ENCODE results near the gene ANXA8. TPM values are rescaled to one million over a fixed set of nuclear protein-coding genes. Genes with fewer than 3 reads are reported as not detected.

Gene ANXA8
- not detected in 2 replicates for total RNA-seq

GRCh38 chr10:47483923-47484322 lies at the start of gene ANXA8:
ANXA8 (minus strand) TSS chr10:47484115; CDS start chr10:47483933, 182 bp downstream.

GRCh38 chr10:47523475-47523874 lies 39.6 kb upstream of the ANXA8 start, which contains the start of gene AGAP9:
AGAP9 (minus strand) TSS chr10:47523638; CDS start chr10:47523526, 112 bp downstream.

GRCh38 chr10:47491600-47491999 lies 7.7 kb upstream of the ANXA8 start, which contains the start of gene FAM25G:
FAM25G (minus strand) TSS chr10:47491700; CDS start chr10:47491674, 26 bp downstream.

Other genes starting within 250 kb of the ANXA8 start
- gene GDF10, start 183.9 kb downstream of the ANXA8 start, total RNA-seq: not detected in 2 replicates
- not detected in 2 replicates for gene GDF2, start 161.7 kb downstream of the ANXA8 start, total RNA-seq
- gene RBP3, start 135.8 kb downstream of the ANXA8 start, total RNA-seq: not detected in 2 replicates
- gene ZNF488, start 99.8 kb downstream of the ANXA8 start, total RNA-seq: 0.13 TPM in 1 of 2 replicates, not detected in the other
- gene FAM25G, start 7.6 kb upstream of the ANXA8 start, total RNA-seq: not detected in 2 replicates
- 0.16 and 1.8 TPM in 2 replicates for gene AGAP9, start 39.5 kb upstream of the ANXA8 start, total RNA-seq